PFSK-1 (cell line): ENCODE results near the gene AIDA.

Source experiments
- POLR2AphosphoS5 ChIP-seq: IDR thresholded peaks from 2 replicates; pipeline ENCODE4 v1.6.1; 2012; ENCODE audit warnings: low read depth, mild to moderate bottlenecking, control low read depth, low read length, moderate library complexity
- SIN3A ChIP-seq: IDR thresholded peaks from 2 replicates; pipeline ENCODE4 v1.6.1; 2012; ENCODE audit warnings: mild to moderate bottlenecking, low read length, moderate library complexity, borderline replicate concordance; ENCODE audit not compliant: insufficient read depth
- TAF1 ChIP-seq: IDR thresholded peaks from 2 replicates; pipeline ENCODE4 v1.6.1; 2012; ENCODE audit warnings: low read length, control low read depth, borderline replicate concordance; ENCODE audit not compliant: insufficient read depth
- TF ChIP-seq, protein P1 (sequence below), 2 experiments: IDR thresholded peaks; 2 replicates each; pipeline versions ENCODE4 v1.6.1 to v1.8.0; 2011 to 2012; ENCODE audit warnings: low read depth in 2 of 2, low read length in 2 of 2, control low read depth in 1 of 2, inconsistent platforms in 1 of 2, mild to moderate bottlenecking in 1 of 2, moderate library complexity in 1 of 2; ENCODE audit not compliant: insufficient read depth in 1 of 2

DNA sequence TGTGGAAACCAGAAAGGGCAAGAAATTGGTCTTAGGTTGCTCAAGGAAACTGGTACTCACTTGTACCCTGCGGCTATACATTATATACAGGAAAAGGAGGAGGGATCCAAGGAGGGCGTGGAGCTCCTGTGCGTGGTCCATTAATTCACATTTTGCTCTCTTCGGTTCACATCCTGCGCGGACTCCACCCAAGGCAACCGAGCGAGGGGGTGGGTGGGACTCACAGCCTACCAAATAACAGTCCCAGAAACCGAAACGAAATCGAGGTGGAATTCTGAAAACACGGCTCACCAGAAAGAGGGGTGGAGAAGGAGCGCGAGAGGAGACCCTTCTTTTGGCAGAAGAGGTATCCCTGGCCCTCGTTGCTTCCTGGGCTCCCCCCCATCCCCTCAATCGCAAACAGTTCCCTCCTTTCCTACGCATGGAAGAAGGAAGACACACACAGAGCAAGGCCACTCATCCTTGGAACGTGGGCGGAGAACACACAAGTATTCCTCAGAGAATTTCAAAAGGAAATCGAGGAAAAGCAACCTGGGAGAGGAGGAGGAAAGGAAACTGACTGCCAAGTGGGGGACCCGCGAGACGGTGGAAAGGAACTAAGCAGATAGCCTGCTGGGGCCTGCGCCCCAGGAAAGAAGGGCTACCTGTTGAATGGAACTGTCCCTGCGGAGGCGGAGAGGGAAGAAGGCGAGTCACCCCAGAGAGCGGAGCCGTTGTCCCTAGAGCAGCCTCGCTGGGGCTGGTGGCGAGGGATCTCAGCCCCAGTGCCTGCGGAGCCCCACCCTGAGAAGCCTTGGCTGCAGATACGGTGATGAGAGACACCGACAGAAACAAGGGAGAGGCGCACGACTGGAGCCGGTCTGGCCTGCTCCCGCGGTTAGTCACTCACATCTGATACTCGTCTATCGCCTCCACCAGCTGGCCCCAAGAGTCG lies 705 bp downstream of the AIDA start:
- TF ChIP-seq, protein P1, sequence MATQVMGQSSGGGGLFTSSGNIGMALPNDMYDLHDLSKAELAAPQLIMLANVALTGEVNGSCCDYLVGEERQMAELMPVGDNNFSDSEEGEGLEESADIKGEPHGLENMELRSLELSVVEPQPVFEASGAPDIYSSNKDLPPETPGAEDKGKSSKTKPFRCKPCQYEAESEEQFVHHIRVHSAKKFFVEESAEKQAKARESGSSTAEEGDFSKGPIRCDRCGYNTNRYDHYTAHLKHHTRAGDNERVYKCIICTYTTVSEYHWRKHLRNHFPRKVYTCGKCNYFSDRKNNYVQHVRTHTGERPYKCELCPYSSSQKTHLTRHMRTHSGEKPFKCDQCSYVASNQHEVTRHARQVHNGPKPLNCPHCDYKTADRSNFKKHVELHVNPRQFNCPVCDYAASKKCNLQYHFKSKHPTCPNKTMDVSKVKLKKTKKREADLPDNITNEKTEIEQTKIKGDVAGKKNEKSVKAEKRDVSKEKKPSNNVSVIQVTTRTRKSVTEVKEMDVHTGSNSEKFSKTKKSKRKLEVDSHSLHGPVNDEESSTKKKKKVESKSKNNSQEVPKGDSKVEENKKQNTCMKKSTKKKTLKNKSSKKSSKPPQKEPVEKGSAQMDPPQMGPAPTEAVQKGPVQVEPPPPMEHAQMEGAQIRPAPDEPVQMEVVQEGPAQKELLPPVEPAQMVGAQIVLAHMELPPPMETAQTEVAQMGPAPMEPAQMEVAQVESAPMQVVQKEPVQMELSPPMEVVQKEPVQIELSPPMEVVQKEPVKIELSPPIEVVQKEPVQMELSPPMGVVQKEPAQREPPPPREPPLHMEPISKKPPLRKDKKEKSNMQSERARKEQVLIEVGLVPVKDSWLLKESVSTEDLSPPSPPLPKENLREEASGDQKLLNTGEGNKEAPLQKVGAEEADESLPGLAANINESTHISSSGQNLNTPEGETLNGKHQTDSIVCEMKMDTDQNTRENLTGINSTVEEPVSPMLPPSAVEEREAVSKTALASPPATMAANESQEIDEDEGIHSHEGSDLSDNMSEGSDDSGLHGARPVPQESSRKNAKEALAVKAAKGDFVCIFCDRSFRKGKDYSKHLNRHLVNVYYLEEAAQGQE (IDR thresholded peaks at IDR 0.05; ENCODE audit: insufficient read depth in 1 of 2, low read depth in 2 of 2, low read length in 2 of 2) = no peak
- peak; percentile 39; the same call in 1 of the 2 replicates for TF ChIP-seq SIN3A
- peak; percentile 74; the same call in 1 of the 2 replicates for TF ChIP-seq TAF1
- TF ChIP-seq POLR2AphosphoS5 = peak; percentile 88
